Astrocyte of the spinal cord (primary cell): Measurements from ENCODE around the gene HSPA12B.

Experiments used
- DNase-seq: peaks from one replicate; pipeline ENCODE4 v3.0.0; 2011; ENCODE audit warnings: low read depth, low spot score
- H3K4me3 ChIP-seq: 2 replicates; pipeline ENCODE4 v1.5.1; 2011; ENCODE audit warnings: low read depth, mild to moderate bottlenecking, low read length, moderate library complexity
- CTCF ChIP-seq: IDR thresholded peaks from 2 replicates; pipeline ENCODE4 v1.5.1; 2012; ENCODE audit warnings: low read depth, mild to moderate bottlenecking, low read length, inconsistent platforms
- in situ Hi-C: cut with HindIII; loops from 2 replicates; pipeline ENCODE4 v1.10.0; 2017; ENCODE audit warnings: low sequenced_read_pairs

HSPA12B gene

GRCh38 chr20:3690413-3690812 lies 42.1 kb upstream of the HSPA12B start:
- no peak for DNase-seq
- H3K4me3 ChIP-seq = no peak overlapping the region
- in situ Hi-C loops = no loop called here
- no peak for TF ChIP-seq CTCF

GRCh38 chr20:3691306-3691705 lies 41.2 kb upstream of the HSPA12B start:
- TF ChIP-seq CTCF = no peak
- DNase-seq = no peak
- in situ Hi-C loops = no loop called here

GRCh38 chr20:3691897-3692296 lies 40.6 kb upstream of the HSPA12B start:
- in situ Hi-C loops = no loop called here
- H3K4me3 ChIP-seq = no peak overlapping the region
- no peak for TF ChIP-seq CTCF
- DNase-seq = no peak

More at GRCh38 chr20:3691306-3691705, 41.2 kb upstream of the HSPA12B start:
- H3K4me3 ChIP-seq = no peak overlapping the region

- DNase-seq = no peak
- in situ Hi-C loops = no loop called here
- no peak overlapping the region for H3K4me3 ChIP-seq
- TF ChIP-seq CTCF = no peak
Observed at GRCh38 chr20:3692706-3693294, 39.7 kb upstream of the HSPA12B start.

GRCh38 chr20:3693376-3693775 lies 39.1 kb upstream of the HSPA12B start:
- H3K4me3 ChIP-seq = no peak overlapping the region
- in situ Hi-C loops = no loop called here
- no peak for TF ChIP-seq CTCF
- DNase-seq = no peak

GRCh38 chr20:3694864-3695263 lies 37.6 kb upstream of the HSPA12B start:
- no peak overlapping the region for H3K4me3 ChIP-seq
- no peak for TF ChIP-seq CTCF
- no peak for DNase-seq
- in situ Hi-C loops = no loop called here

- DNase-seq = no peak
- in situ Hi-C loops = no loop called here
- H3K4me3 ChIP-seq = no peak overlapping the region
- peak; percentile 39 for TF ChIP-seq CTCF
Observed at GRCh38 chr20:3696200-3696599, 36.3 kb upstream of the HSPA12B start.
